H9 (cell line): Measurements from ENCODE around the gene EPS8. TPM values are rescaled to one million over a fixed set of nuclear protein-coding genes. Genes with fewer than 3 reads are reported as not detected.

ENCODE experiments used
- DNase-seq: peaks from one replicate; pipeline ENCODE4 v3.0.0-alpha.2; 2017
- H2AFZ ChIP-seq: one replicate; pipeline ENCODE4 v1.6.1; 2013; ENCODE audit warnings: mild to moderate bottlenecking, low read length, control low read depth, moderate library complexity
- H2AK5ac ChIP-seq: 2 replicates; pipeline ENCODE4 v1.6.1; 2013; ENCODE audit warnings: low read length, control low read depth, mixed read lengths; ENCODE audit not compliant: insufficient read length
- H2BK120ac ChIP-seq: one replicate; pipeline ENCODE4 v1.6.1; 2013; ENCODE audit warnings: low read depth, mild to moderate bottlenecking, low read length, control low read depth, inconsistent platforms; ENCODE audit not compliant: poor library complexity, severe bottlenecking
- H2BK12ac ChIP-seq: 2 replicates; pipeline ENCODE4 v1.6.1; 2013; ENCODE audit warnings: low read length, control low read depth, mixed read lengths, low read depth; ENCODE audit not compliant: insufficient read length
- H2BK15ac ChIP-seq: 2 replicates; pipeline ENCODE4 v1.6.1; 2013; ENCODE audit warnings: low read depth, low read length, control low read depth
- H2BK20ac ChIP-seq: one replicate; pipeline ENCODE4 v1.6.1; 2013; ENCODE audit warnings: low read depth, mild to moderate bottlenecking, low read length, control low read depth, inconsistent platforms; ENCODE audit not compliant: poor library complexity, severe bottlenecking
- H2BK5ac ChIP-seq: 2 replicates; pipeline ENCODE4 v1.6.1; 2013; ENCODE audit warnings: low read length, control low read depth, mixed read lengths; ENCODE audit not compliant: insufficient read length
- H3K14ac ChIP-seq: 2 replicates; pipeline ENCODE4 v1.6.1; 2013; ENCODE audit warnings: low read length, control low read depth; ENCODE audit not compliant: insufficient read depth
- H3K18ac ChIP-seq: 2 replicates; pipeline ENCODE4 v1.6.1; 2013; ENCODE audit warnings: low read depth, mild to moderate bottlenecking, mixed read lengths, low read length, control low read depth; ENCODE audit not compliant: insufficient read length
- H3K23ac ChIP-seq: 2 replicates; pipeline ENCODE4 v1.6.1; 2013; ENCODE audit warnings: low read length, control low read depth, mixed read lengths, low read depth; ENCODE audit not compliant: insufficient read length
- H3K23me2 ChIP-seq: 2 replicates; pipeline ENCODE4 v1.6.1; 2013; ENCODE audit warnings: low read depth, mild to moderate bottlenecking, mixed read lengths, low read length, control low read depth; ENCODE audit not compliant: insufficient read length, poor library complexity, severe bottlenecking
- H3K27ac ChIP-seq: 2 replicates; pipeline ENCODE4 v1.5.1; 2013; ENCODE audit warnings: low read length, control low read depth, mixed read lengths, low read depth; ENCODE audit not compliant: insufficient read length
- H3K27me3 ChIP-seq: 2 replicates; pipeline ENCODE4 v1.6.1; 2013; ENCODE audit warnings: low read length, control low read depth, inconsistent platforms; ENCODE audit not compliant: insufficient read depth
- H3K4ac ChIP-seq: 2 replicates; pipeline ENCODE4 v1.6.1; 2013; ENCODE audit warnings: low read depth, mild to moderate bottlenecking, control low read depth, inconsistent platforms, low read length, moderate library complexity
- H3K4me1 ChIP-seq: 2 replicates; pipeline ENCODE4 v1.6.1; 2013; ENCODE audit warnings: low read length, control low read depth, inconsistent platforms; ENCODE audit not compliant: insufficient read depth
- H3K4me2 ChIP-seq: 2 replicates; pipeline ENCODE4 v1.6.1; 2013; ENCODE audit warnings: low read length, control low read depth, mixed read lengths; ENCODE audit not compliant: insufficient read length, insufficient read depth
- H3K56ac ChIP-seq: 2 replicates; pipeline ENCODE4 v1.6.1; 2013; ENCODE audit warnings: low read depth, mild to moderate bottlenecking, mixed read lengths, low read length, control low read depth; ENCODE audit not compliant: insufficient read length
- H3K79me1 ChIP-seq: 2 replicates; pipeline ENCODE4 v1.6.1; 2013; ENCODE audit warnings: low read depth, mild to moderate bottlenecking, moderate library complexity, low read length, control low read depth, inconsistent platforms; ENCODE audit not compliant: insufficient read depth, poor library complexity, severe bottlenecking
- H3K79me2 ChIP-seq: 2 replicates; pipeline ENCODE4 v1.6.1; 2013; ENCODE audit warnings: low read length, control low read depth, inconsistent platforms; ENCODE audit not compliant: insufficient read depth
- H3K9ac ChIP-seq: 2 replicates; pipeline ENCODE4 v1.6.1; 2013; ENCODE audit warnings: low read length, control low read depth, mixed read lengths; ENCODE audit not compliant: insufficient read length; ENCODE audit errors: extremely low read depth
- H3K9me3 ChIP-seq: one replicate; pipeline ENCODE4 v1.6.1; 2013; ENCODE audit warnings: low read depth, low read length, inconsistent platforms; ENCODE audit not compliant: control insufficient read depth
- H3T11ph ChIP-seq: one replicate; pipeline ENCODE4 v1.6.1; 2013; ENCODE audit warnings: mild to moderate bottlenecking, low read length, control low read depth, inconsistent platforms
- H4K20me1 ChIP-seq: one replicate; pipeline ENCODE4 v1.6.1; 2013; ENCODE audit not compliant: control insufficient read depth, insufficient read length, insufficient read depth
- H4K5ac ChIP-seq: 2 replicates; pipeline ENCODE4 v1.6.1; 2013; ENCODE audit warnings: low read depth, mild to moderate bottlenecking, mixed read lengths, low read length, control low read depth; ENCODE audit not compliant: insufficient read length
- H4K8ac ChIP-seq: replicated peaks from 2 replicates; pipeline ENCODE4 v1.6.1; 2013; ENCODE audit warnings: low read length, control low read depth, mixed read lengths, low read depth; ENCODE audit not compliant: insufficient read length
- H4K91ac ChIP-seq: 2 replicates; pipeline ENCODE4 v1.6.1; 2013; ENCODE audit warnings: low read depth, mild to moderate bottlenecking, moderate library complexity, mixed read lengths, low read length, control low read depth; ENCODE audit not compliant: insufficient read length
- H3K27ac Mint-ChIP-seq, 3 experiments: 2 replicates in 2 of 3; 3 replicates in 1 of 3; pipeline ENCODE4 v1.8.0; 2020 to 2021; ENCODE audit warnings: mixed read lengths in 3 of 3, mild to moderate bottlenecking in 1 of 3, moderate library complexity in 1 of 3
- H3K27me3 Mint-ChIP-seq: 2 replicates; pipeline ENCODE4 v1.8.0; 2021; ENCODE audit warnings: low read depth, mild to moderate bottlenecking, moderate library complexity, mixed read lengths
- H3K36me3 Mint-ChIP-seq, 3 experiments: 2 replicates in 2 of 3; 3 replicates in 1 of 3; pipeline ENCODE4 v1.8.0; 2020 to 2021; ENCODE audit warnings: low read depth in 3 of 3, mixed read lengths in 3 of 3; ENCODE audit not compliant: insufficient read depth in 1 of 3
- H3K4me1 Mint-ChIP-seq, 2 experiments: 2 replicates each; pipeline ENCODE4 v1.8.0; 2020; ENCODE audit warnings: mixed read lengths in 2 of 2
- H3K4me3 Mint-ChIP-seq, 2 experiments: 2 replicates in 1 of 2; 3 replicates in 1 of 2; pipeline ENCODE4 v1.8.0; 2020 to 2021; ENCODE audit warnings: mild to moderate bottlenecking in 2 of 2, mixed read lengths in 2 of 2, moderate library complexity in 1 of 2
- H3K9me3 Mint-ChIP-seq, 2 experiments: 2 replicates in 1 of 2; 3 replicates in 1 of 2; pipeline ENCODE4 v1.8.0; 2020; ENCODE audit warnings: mild to moderate bottlenecking in 2 of 2, mixed read lengths in 2 of 2, moderate library complexity in 1 of 2
- CTCF ChIP-seq: fragments of 200-600 bp; sonication (generic); conservative IDR thresholded peaks from 3 replicates; pipeline ENCODE4 v1.8.0; 2021; ENCODE audit warnings: antibody characterized with exemption, mild to moderate bottlenecking
- whole genome bisulfite sequencing: extraction: QIAGEN DNeasy Blood & Tissue Kit; methylation state at CpG from one replicate; pipeline ENCODE4 v1.1.7; 2013; ENCODE audit warnings: missing lambda C conversion rate, low lambda C conversion rate, mixed read lengths; ENCODE audit not compliant: insufficient read length; ENCODE audit errors: extremely low coverage; 5-methylcytosine and 5-hydroxymethylcytosine counted together
- total RNA-seq: library from RNA; stranded (reverse); gene quantifications from 2 replicates; pipeline ENCODE4 v1.2.1, GENCODE V29; 2021

The EPS8 gene
- total RNA-seq, 1 experiment from 2014 or later, result 2.2 TPM

DNA sequence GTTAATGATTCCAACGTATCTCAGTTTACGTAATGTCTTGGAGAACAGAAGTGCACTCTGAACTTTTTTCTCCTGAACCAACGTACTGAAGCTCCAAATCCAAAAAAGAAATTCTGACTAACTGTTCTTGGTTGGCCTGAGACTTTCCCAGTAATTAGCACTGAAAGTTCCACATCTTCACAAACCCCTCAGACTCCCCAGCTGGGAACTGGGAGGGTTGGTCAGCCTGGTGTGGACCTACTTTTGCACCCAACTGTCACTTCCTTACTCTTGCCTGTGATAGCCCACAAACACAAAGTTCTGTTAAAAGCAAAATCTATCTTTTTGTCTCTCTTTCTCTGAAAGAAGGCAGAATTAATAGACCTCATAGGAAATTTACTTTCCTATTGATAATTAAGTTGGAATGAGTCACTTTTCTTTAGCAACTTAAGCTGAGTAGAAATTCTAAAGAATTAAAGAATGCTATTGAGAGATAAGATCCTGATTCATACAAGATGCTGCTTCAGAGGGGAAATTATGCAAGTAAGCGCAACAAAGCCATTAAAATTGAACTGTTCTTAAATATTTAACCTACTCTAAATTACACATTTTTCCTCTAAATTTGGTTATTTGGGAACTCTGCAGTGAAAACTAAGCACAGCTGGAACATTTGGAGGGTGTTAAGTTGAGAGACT is 155.0 kb downstream of the EPS8 start:
- Mint-ChIP-seq H3K4me3 (no peak overlapping the region), H3K9me3 (no peaks in the 10 kb centered on the region), H3K27ac (no peak overlapping the region), H3K4me1 (peaks cover 13 to 15% of the 10 kb centered on the region in 2 experiments), H3K27me3 (no peaks in the 10 kb centered on the region), H3K36me3 (no peaks in the 10 kb centered on the region)
- Histone ChIP-seq H4K20me1 (no peaks in the 10 kb centered on the region), H2BK12ac (no peak overlapping the region), H2BK15ac (no peak overlapping the region), H2BK120ac (no peak overlapping the region), H3K14ac (no peak overlapping the region), H3K18ac (no peak overlapping the region), H3K79me2 (no peaks in the 10 kb centered on the region), H3K4ac (no peak overlapping the region), H3K79me1 (no peaks in the 10 kb centered on the region), H3K9ac (no peak overlapping the region), H3K27ac (no peak overlapping the region), H3K23ac (no peak overlapping the region), H2AFZ (no peak overlapping the region), H2BK5ac (no peak overlapping the region), H3K23me2 (no peaks in the 10 kb centered on the region), H2BK20ac (no peak overlapping the region), H4K8ac (no peak overlapping the region), H3K4me2 (no peak overlapping the region), H3K56ac (no peak overlapping the region), H3K4me1 (peaks cover 2% of the 10 kb centered on the region; the same call in 1 of the 2 replicates), H4K5ac (no peak overlapping the region), H3K27me3 (no peaks in the 10 kb centered on the region), H2AK5ac (no peak overlapping the region), H3K9me3 (no peaks in the 10 kb centered on the region), H4K91ac (no peak overlapping the region), H3T11ph (no peak overlapping the region)
- no CpG with 5 or more reads among the region's 4 CpGs for WGBS
- no peak for TF ChIP-seq CTCF
- DNase-seq, result no peak
